HCT116 (cell line): Measurements from ENCODE around the gene NOTCH1. TPM values are rescaled to one million over a fixed set of nuclear protein-coding genes. Genes with fewer than 3 reads are reported as not detected.

Source experiments
- ATAC-seq: fragments of 200-7000 bp; cut with Tn5 transposase; 2 replicates; pipeline ENCODE4 v1.9.1; 2020; ENCODE audit warnings: mild to moderate bottlenecking, moderate library complexity
- BruUV-seq: library from RNA; stranded (reverse); fragments of 400-500 nt; replicated peaks from 2 replicates; lab custom pipeline; 2021; lab: Mats Ljungman, UMichigan
- CTCF ChIA-PET: fragments of 300-600 bp; sonication (Branson Sonifier 250); formaldehyde crosslinking; loops from one replicate; lab custom pipeline; 2021; ENCODE audit warnings: antibody characterized with exemption; lab: Charles Lee
- POLR2A ChIA-PET: fragments of 300-600, 350-600 bp; sonication (Branson Sonifier 250); formaldehyde crosslinking; loops from one replicate; lab custom pipeline; 2021; ENCODE audit warnings: antibody characterized with exemption; lab: Charles Lee
- RAD21 ChIA-PET, 2 experiments: fragments of 300-600 bp; sonication (Branson Sonifier 250); formaldehyde crosslinking; loops; one replicate each; lab custom pipeline; 2023; ENCODE audit warnings: low total read pairs in 2 of 2; ENCODE audit not compliant: uncharacterized antibody in 2 of 2, unreplicated experiment in 2 of 2, low non-redundant PET in 1 of 2; lab: Charles Lee
- DNase-seq: peaks from one replicate; pipeline ENCODE4 v3.0.0-alpha.2; 2010; ENCODE audit warnings: low read depth, low spot score
- H2AFZ ChIP-seq: fragments of 200-600 bp; shearing (Covaris generic), sonication (generic); 2 replicates; pipeline ENCODE4 v1.6.1; 2017; ENCODE audit warnings: low read depth, mixed run types, mixed read lengths, antibody characterized with exemption, low read length; ENCODE audit not compliant: poor library complexity, severe bottlenecking
- H3K27ac ChIP-seq: 2 replicates; pipeline ENCODE4 v1.5.1; 2012; ENCODE audit warnings: low read depth, low read length
- H3K27me3 ChIP-seq: fragments of 200-600 bp; sonication (generic); 2 replicates; pipeline ENCODE4 v1.6.1; 2016; ENCODE audit warnings: mixed run types, low read length, mixed read lengths; ENCODE audit not compliant: insufficient read depth
- H3K36me3 ChIP-seq, 2 experiments: fragments of 200-500 bp in 1 of 2; fragments of 200-600 bp in 1 of 2; sonication (Bioruptor generic) in 1 of 2; sonication (generic) in 1 of 2; 2 replicates each; pipeline versions ENCODE4 v1.5.1 to v1.6.1; 2014 to 2016; ENCODE audit warnings: low read length in 2 of 2, inconsistent platforms in 1 of 2, mixed read lengths in 1 of 2, mixed run types in 1 of 2; ENCODE audit not compliant: insufficient read depth in 2 of 2, control insufficient read depth in 1 of 2
- H3K4me1 ChIP-seq, 2 experiments: fragments of 200-600 bp in 1 of 2; sonication (generic) in 1 of 2; 2 replicates each; pipeline versions ENCODE4 v1.5.1 to v1.6.1; 2012 to 2017; ENCODE audit warnings: low read length in 2 of 2, inconsistent platforms in 1 of 2, mild to moderate bottlenecking in 1 of 2, mixed read lengths in 1 of 2, mixed run types in 1 of 2, moderate library complexity in 1 of 2; ENCODE audit not compliant: insufficient read depth in 2 of 2, control insufficient read depth in 1 of 2
- H3K4me2 ChIP-seq: fragments of 200-600 bp; sonication (generic); 2 replicates; pipeline ENCODE4 v1.6.1; 2017; ENCODE audit warnings: mixed run types, low read length, mixed read lengths
- H3K4me3 ChIP-seq, 2 experiments: fragments of 200-600 bp in 1 of 2; sonication (generic) in 1 of 2; replicated peaks in 1 of 2; 2 replicates each; pipeline ENCODE4 v1.5.1; 2011 to 2016; ENCODE audit warnings: low read length in 2 of 2, control low read depth in 1 of 2, low read depth in 1 of 2, mild to moderate bottlenecking in 1 of 2, mixed read lengths in 1 of 2, mixed run types in 1 of 2
- H3K79me2 ChIP-seq: fragments of 200-600 bp; sonication (generic); 2 replicates; pipeline ENCODE4 v1.6.1; 2017; ENCODE audit warnings: mild to moderate bottlenecking, mixed run types, low read length, moderate library complexity, mixed read lengths; ENCODE audit not compliant: insufficient read depth
- H3K9ac ChIP-seq: fragments of 200-600 bp; sonication (generic); 2 replicates; pipeline ENCODE4 v1.6.1; 2016; ENCODE audit warnings: low read length, mixed read lengths
- H3K9me2 ChIP-seq: fragments of 200-600 bp; sonication (generic), shearing (Covaris generic); 2 replicates; pipeline ENCODE4 v1.6.1; 2017; ENCODE audit warnings: mixed run types, mild to moderate bottlenecking, moderate library complexity; ENCODE audit not compliant: insufficient read depth
- H3K9me3 ChIP-seq, 2 experiments: fragments of 200-500 bp in 1 of 2; fragments of 200-600 bp in 1 of 2; sonication (Bioruptor generic) in 1 of 2; sonication (generic) in 1 of 2; 2 replicates each; pipeline ENCODE4 v1.6.1; 2014 to 2017; ENCODE audit warnings: low read length in 2 of 2, mixed read lengths in 2 of 2, inconsistent platforms in 1 of 2, low read depth in 1 of 2, mild to moderate bottlenecking in 1 of 2, mixed run types in 1 of 2, moderate library complexity in 1 of 2; ENCODE audit not compliant: control insufficient read depth in 1 of 2, insufficient read depth in 1 of 2
- H4K20me1 ChIP-seq: fragments of 200-600 bp; sonication (generic), shearing (Covaris generic); 2 replicates; pipeline ENCODE4 v1.6.1; 2017; ENCODE audit warnings: mixed run types, mild to moderate bottlenecking, moderate library complexity; ENCODE audit not compliant: insufficient read depth
- CBX3 ChIP-seq: IDR thresholded peaks from 2 replicates; pipeline ENCODE4 v1.6.1; 2012; ENCODE audit warnings: low read depth
- CEBPB ChIP-seq: IDR thresholded peaks from 2 replicates; pipeline ENCODE4 v1.6.1; 2012; ENCODE audit warnings: low read depth
- ELF1 ChIP-seq: IDR thresholded peaks from 2 replicates; pipeline ENCODE4 v1.6.1; 2012; ENCODE audit warnings: low read depth, borderline replicate concordance
- EZH2phosphoT487 ChIP-seq: fragments of 200-600 bp; IDR thresholded peaks from 2 replicates; pipeline ENCODE4 v1.6.1; 2018; ENCODE audit warnings: antibody characterized with exemption, borderline replicate concordance
- JUND ChIP-seq: IDR thresholded peaks from 2 replicates; pipeline ENCODE4 v1.6.1; 2012
- POLR2A ChIP-seq: IDR thresholded peaks from 2 replicates; pipeline ENCODE4 v1.7.0; 2011; ENCODE audit warnings: borderline replicate concordance; ENCODE audit not compliant: insufficient read depth, insufficient read length; ENCODE audit errors: extremely low read depth
- SRF ChIP-seq: IDR thresholded peaks from 2 replicates; pipeline ENCODE4 v1.6.1; 2012; ENCODE audit warnings: low read depth
- TCF7L2 ChIP-seq: IDR thresholded peaks from 2 replicates; pipeline ENCODE4 v1.7.0; 2011; ENCODE audit warnings: borderline replicate concordance, inconsistent platforms; ENCODE audit not compliant: insufficient read depth, insufficient read length; ENCODE audit errors: extremely low read depth
- YY1 ChIP-seq: IDR thresholded peaks from 2 replicates; pipeline ENCODE4 v1.6.1; 2011; ENCODE audit warnings: low read length, low read depth, moderate library complexity, mild to moderate bottlenecking; ENCODE audit not compliant: insufficient replicate concordance; ENCODE audit errors: extremely low read depth
- intact Hi-C: fragments of 100-400 bp; cut with micrococcal nuclease; formaldehyde crosslinking; loops from 2 replicates; pipeline ENCODE4 v1.10.0; 2022
- total RNA-seq: library from RNA; stranded (reverse); gene quantifications from one replicate; pipeline ENCODE4 v1.2.1, GENCODE V29; 2021; ENCODE audit not compliant: unreplicated experiment
- TF ChIP-seq, protein P1 (sequence below): IDR thresholded peaks from 2 replicates; pipeline ENCODE4 v1.6.1; 2012

The NOTCH1 gene
- total RNA-seq, 1 experiment from 2014 or later = 36.2 TPM

DNA sequence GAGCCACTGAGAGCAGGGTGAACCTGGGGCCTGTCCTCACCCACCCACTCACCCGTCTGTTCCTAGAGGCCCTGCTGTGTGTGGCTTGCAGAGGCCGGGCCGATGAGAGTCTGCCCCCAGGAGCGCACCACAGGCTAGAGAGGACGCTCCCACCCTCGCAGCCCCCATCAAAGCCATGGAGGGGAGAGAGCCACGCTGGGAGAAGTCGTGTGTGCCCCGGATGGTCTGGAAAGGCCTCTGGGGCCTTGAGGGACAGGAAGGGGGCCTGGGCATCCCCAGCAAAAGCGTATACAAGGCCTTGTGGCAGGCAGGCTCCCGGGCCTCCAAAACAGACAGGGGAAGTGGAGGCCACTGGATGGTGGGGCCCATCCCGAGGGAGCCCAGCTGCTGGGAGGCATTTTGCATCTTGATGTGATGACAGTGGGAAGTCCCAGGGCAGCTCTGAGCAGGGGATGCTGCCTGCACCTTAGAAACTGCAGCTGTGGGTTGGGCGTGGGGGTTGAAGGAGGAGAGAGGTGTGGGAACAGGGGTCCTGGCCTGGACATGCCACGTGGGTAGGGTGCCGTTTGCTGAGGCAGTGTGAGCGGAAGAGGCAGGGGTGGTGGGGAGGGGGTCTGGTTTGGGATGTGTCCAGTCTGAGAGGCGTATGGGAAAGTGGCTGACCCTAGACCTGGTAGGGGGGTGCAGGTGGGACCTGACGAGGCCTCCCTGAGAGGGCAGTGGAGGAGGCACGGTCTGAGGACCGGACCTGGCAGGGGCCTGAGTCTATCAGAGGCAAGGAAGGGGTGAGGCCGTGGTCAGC lies 43.0 kb upstream of the NOTCH1 start:
- H3K79me2 ChIP-seq = no peaks in the 10 kb centered on the region
- no peaks in the 10 kb centered on the region for H3K36me3 ChIP-seq
- DNase-seq (no peak), ATAC-seq (no peak)
- H4K20me1 ChIP-seq = no peaks in the 10 kb centered on the region
- intact Hi-C loops = no loop called here
- H3K27me3 ChIP-seq = no peaks in the 10 kb centered on the region
- H2AFZ ChIP-seq = no peak overlapping the region
- H3K9me3 ChIP-seq = no peaks in the 10 kb centered on the region
- no TSS peak for BruUV-seq
- CTCF ChIA-PET = no interaction called here
- no peaks in the 10 kb centered on the region for H3K9me2 ChIP-seq
- peak overlapping the region; percentile 12; the same call in 1 of the 2 replicates for H3K27ac ChIP-seq
- TF ChIP-seq CBX3 (no peak), JUND (no peak), EZH2phosphoT487 (no peak), YY1 (no peak), CEBPB (no peak), TCF7L2 (no peak), POLR2A (no peak), SRF (no peak), ELF1 (no peak)
- TF ChIP-seq, protein P1, sequence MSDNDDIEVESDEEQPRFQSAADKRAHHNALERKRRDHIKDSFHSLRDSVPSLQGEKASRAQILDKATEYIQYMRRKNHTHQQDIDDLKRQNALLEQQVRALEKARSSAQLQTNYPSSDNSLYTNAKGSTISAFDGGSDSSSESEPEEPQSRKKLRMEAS = no peak
- POLR2A ChIA-PET = interaction anchor here (0.7 kb wide), 1 partner anchor 101 kb away, joined by 4 read pairs; no protein-coding TSS in a partner anchor
- no peak overlapping the region for H3K9ac ChIP-seq
- H3K4me1 ChIP-seq = peaks cover 5 to 8% of the 10 kb centered on the region in 2 experiments; a peak in 3 of 4 replicates
- no peak overlapping the region for H3K4me3 ChIP-seq
- H3K4me2 ChIP-seq = peak overlapping the region; percentile 9; the same call in 1 of the 2 replicates
- RAD21 ChIA-PET = no interaction called here
